Body of pancreas (tissue), 4 donors: ENCODE results near the gene SNF8. TPM values are rescaled to one million over a fixed set of nuclear protein-coding genes. Genes with fewer than 3 reads are reported as not detected.

Experiments
- ATAC-seq: fragments of 150-250 bp; one replicate; pipeline ENCODE4 v1.9.1; 2016
- DNase-seq, 4 donors: peaks; one replicate each; pipeline ENCODE4 v3.0.0-alpha.2; 2019
- H3K27ac ChIP-seq, 4 donors: fragments of 200-600 bp; sonication (generic); 1 replicate in 3 of 4; 2 replicates in 1 of 4; pipeline versions ENCODE4 v1.5.1 to v1.6.1; 2016 to 2019; ENCODE audit warnings: mild to moderate bottlenecking in 1 of 4, mixed read lengths in 1 of 4, moderate library complexity in 1 of 4
- H3K27me3 ChIP-seq, 2 donors: fragments of 200-600 bp; sonication (generic); one replicate each; pipeline ENCODE4 v1.6.0; 2016; ENCODE audit warnings: mild to moderate bottlenecking in 1 of 2
- H3K36me3 ChIP-seq, 2 donors: fragments of 200-600 bp; sonication (generic); replicated peaks in 1 of 2; 2 replicates each; pipeline ENCODE4 v1.5.1; 2016; ENCODE audit warnings: low read depth in 2 of 2; ENCODE audit not compliant: insufficient read depth in 1 of 2
- H3K4me1 ChIP-seq: fragments of 200-600 bp; sonication (generic); one replicate; pipeline ENCODE4 v1.6.0; 2016
- H3K4me3 ChIP-seq, 2 donors: fragments of 200-600 bp; sonication (generic); 1 replicate in 1 of 2; 2 replicates in 1 of 2; pipeline ENCODE4 v1.5.1; 2016 to 2019
- H3K9me3 ChIP-seq, 3 donors: fragments of 200-600 bp; sonication (generic); 1 replicate in 2 of 3; 2 replicates in 1 of 3; pipeline ENCODE4 v1.5.1; 2016
- CTCF ChIP-seq, 7 experiments: fragments of 450-650 bp in 4 of 7; fragments of 200-600 bp in 3 of 7; sonication (generic) in 3 of 7; IDR thresholded peaks; one replicate each; pipeline ENCODE4 v1.5.1; 2016 to 2019; ENCODE audit warnings: antibody characterized with exemption in 7 of 7
- POLR2A ChIP-seq, 3 donors: fragments of 450-650 bp; IDR thresholded peaks; one replicate each; pipeline ENCODE4 v1.6.1; 2016; ENCODE audit warnings: antibody characterized with exemption in 3 of 3, mild to moderate bottlenecking in 2 of 3
- WGBS, 2 donors: methylation state at CpG; one replicate each; pipeline ENCODE4 v1.1.5; 2017; 5-methylcytosine and 5-hydroxymethylcytosine counted together
- intact Hi-C: fragments of 100-400 bp; cut with DNase I; formaldehyde crosslinking; loops from one replicate; pipeline ENCODE4 v1.15.1; 2023
- total RNA-seq, 2 donors: library from RNA; depleted of rRNA; stranded (reverse); fragments of >200 nt; gene quantifications; one replicate each; pipeline ENCODE4 v1.1.0, GENCODE V29; 2016

SNF8 gene
- total RNA-seq, 2 donors from 2014 or later: 35.9 to 39.4 TPM

GRCh38 chr17:48915459-48916282 is 29.0 kb downstream of the SNF8 start:
- DNase-seq (peak in 2 of 4 donors; percentile 14 to 39), ATAC-seq (peak; percentile 65)
- 66 to 74% methylated on average over 5 of the region's 5 CpGs for WGBS, 2 donors
- Histone ChIP-seq H3K36me3 (peaks cover 13 to 20% of the 10 kb centered on the region in 2 donors), H3K27ac (peak overlapping the region in 2 of 4 donors; percentile 32 to 62), H3K9me3 (no peaks in the 10 kb centered on the region), H3K4me1 (peaks cover 8% of the 10 kb centered on the region), H3K4me3 (no peak overlapping the region), H3K27me3 (no peaks in the 10 kb centered on the region)
- intact Hi-C loops: no loop called here
- no peak for TF ChIP-seq CTCF (IDR thresholded peaks at IDR 0.05)
- TF ChIP-seq POLR2A (IDR thresholded peaks at IDR 0.05): no peak

- peaks cover 0 to 3% of the 10 kb centered on the region in 2 donors for H3K36me3 ChIP-seq
- no peak overlapping the region for H3K4me3 ChIP-seq
- intact Hi-C loops: no loop called here
Measured at GRCh38 chr17:48912476-48912875, 32.2 kb downstream of the SNF8 start.

DNA sequence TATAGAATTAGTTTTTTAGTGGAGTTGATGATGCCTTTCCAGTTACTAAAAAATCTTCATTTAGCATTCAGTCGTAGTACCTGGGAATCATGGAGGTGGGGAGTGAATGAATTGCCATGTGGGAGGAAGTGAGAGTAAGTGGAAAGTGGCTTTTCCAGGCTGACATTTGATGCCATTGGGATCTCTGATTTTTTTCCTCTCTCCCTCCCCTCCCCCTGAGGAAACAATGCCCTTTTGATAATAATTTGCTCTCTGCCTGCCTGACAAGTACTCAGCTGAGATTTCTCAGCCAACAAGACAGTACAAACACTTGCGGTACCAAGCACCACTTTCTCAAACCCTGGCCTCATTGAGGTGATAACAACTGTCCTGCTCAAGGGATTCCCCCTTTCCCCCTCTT is 34.3 kb downstream of the SNF8 start:
- intact Hi-C loops: no loop called here
- 30 to 33% methylated on average over 2 of the region's 2 CpGs for WGBS, 2 donors
- Histone ChIP-seq H3K27ac (peak overlapping the region in 3 of 4 donors; percentile 18 to 88 (median 84)), H3K36me3 (no peaks in the 10 kb centered on the region), H3K4me3 (no peak overlapping the region), H3K4me1 (peaks cover 30% of the 10 kb centered on the region), H3K27me3 (no peaks in the 10 kb centered on the region), H3K9me3 (no peaks in the 10 kb centered on the region)
- DNase-seq: no peak
- TF ChIP-seq POLR2A (IDR thresholded peaks at IDR 0.05) (no peak), CTCF (IDR thresholded peaks at IDR 0.05) (no peak)
- no peak for ATAC-seq

More at GRCh38 chr17:48912476-48912875, 32.2 kb downstream of the SNF8 start:
- H3K4me1 ChIP-seq: peaks cover 28% of the 10 kb centered on the region
- ATAC-seq (no peak), DNase-seq (no peak)
- WGBS, 2 donors: 92 to 95% methylated on average over 2 of the region's 2 CpGs
- no peak overlapping the region for H3K27ac ChIP-seq
- no peaks in the 10 kb centered on the region for H3K27me3 ChIP-seq
- TF ChIP-seq CTCF (IDR thresholded peaks at IDR 0.05) (no peak), POLR2A (IDR thresholded peaks at IDR 0.05) (no peak)
- H3K9me3 ChIP-seq: no peaks in the 10 kb centered on the region

DNA sequence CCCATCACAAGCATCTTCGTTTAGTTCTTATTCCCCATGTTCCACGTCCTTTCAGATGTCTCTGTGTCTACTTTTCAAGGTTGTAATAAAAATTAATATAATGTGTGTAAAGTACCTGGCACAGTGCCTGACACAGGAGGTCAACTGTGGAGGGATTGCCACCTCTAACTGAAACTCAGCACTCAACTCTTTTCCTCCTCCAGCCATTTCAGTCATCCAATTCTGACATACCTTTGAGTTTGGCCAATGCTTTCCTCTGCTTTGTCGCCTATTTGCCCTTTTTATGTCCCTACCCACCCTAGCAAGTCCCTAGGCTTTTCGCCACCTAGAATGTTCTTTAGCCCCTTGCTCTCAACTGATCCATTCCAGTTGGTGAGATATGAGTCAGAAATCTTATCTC is 34.9 kb downstream of the SNF8 start:
- DNase-seq (peak in 2 of 4 donors; percentile 30 to 33), ATAC-seq (no peak)
- H3K9me3 ChIP-seq: no peaks in the 10 kb centered on the region
- H3K4me1 ChIP-seq: peaks cover 30% of the 10 kb centered on the region
- peak overlapping the region in 1 of 2 donors; percentile 77 for H3K4me3 ChIP-seq
- intact Hi-C loops: no loop called here
- peak overlapping the region in 3 of 4 donors; percentile 18 to 88 (median 84) for H3K27ac ChIP-seq
- TF ChIP-seq POLR2A (IDR thresholded peaks at IDR 0.05): no peak
- TF ChIP-seq CTCF (IDR thresholded peaks at IDR 0.05): no peak
- WGBS, 2 donors: 38 to 50% methylated on average over 4 of the region's 4 CpGs
- no peaks in the 10 kb centered on the region for H3K27me3 ChIP-seq
- no peaks in the 10 kb centered on the region for H3K36me3 ChIP-seq
